ENCODE measurements around the gene NRF1. TPM values are rescaled to one million over a fixed set of nuclear protein-coding genes. Genes with fewer than 3 reads are reported as not detected.

Gene NRF1
- total and polyA plus RNA-seq, 2 of the 13 experiments (the other 11 are each of a cell fraction or from before 2014, with no cell fraction given), result 9.3 to 10.1 TPM

DNA sequence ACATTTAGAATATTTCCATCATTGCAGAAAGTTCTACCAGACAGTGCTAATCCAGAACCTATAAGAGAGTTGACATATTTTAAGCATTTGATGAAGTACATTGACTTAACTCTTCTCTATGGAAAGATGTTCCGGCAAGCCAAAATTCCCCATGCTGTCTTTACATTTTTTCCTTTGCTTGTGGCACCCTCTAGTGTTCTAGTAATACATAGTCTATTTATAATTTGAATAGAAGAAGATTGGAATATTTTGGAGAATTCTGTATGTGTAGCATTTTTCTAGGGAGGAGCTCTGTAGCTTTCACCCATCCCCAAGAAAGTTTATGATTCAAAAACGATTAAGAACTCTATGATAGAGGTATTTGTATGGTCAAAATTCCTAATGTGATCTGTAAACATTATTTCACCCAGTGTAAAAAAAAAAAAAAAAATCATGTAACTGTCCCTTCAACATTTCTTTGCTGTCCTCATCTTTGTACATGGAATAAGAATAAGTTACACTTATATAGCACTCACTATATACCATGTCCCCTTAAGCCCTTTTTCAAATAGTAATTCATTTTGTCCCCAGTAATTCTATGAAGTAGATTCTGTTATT lies 33.2 kb downstream of the NRF1 start (continued):
- TF ChIP-seq, protein P1, sequence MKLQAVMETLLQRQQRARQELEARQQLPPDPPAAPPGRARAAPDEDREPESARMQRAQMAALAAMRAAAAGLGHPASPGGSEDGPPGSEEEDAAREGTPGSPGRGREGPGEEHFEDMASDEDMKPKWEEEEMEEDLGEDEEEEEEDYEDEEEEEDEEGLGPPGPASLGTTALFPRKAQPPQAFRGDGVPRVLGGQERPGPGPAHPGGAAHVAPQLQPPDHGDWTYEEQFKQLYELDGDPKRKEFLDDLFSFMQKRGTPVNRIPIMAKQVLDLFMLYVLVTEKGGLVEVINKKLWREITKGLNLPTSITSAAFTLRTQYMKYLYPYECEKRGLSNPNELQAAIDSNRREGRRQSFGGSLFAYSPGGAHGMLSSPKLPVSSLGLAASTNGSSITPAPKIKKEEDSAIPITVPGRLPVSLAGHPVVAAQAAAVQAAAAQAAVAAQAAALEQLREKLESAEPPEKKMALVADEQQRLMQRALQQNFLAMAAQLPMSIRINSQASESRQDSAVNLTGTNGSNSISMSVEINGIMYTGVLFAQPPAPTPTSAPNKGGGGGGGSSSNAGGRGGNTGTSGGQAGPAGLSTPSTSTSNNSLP (IDR thresholded peaks at IDR 0.05; ENCODE audit: low read depth, low read length), result no peak
- TF ChIP-seq SPEN (CRISPR knock-in tag; IDR thresholded peaks at IDR 0.05; ENCODE audit: low read depth) (no peak), ZNF30 (CRISPR knock-in tag; IDR thresholded peaks at IDR 0.05) (no peak)

DNA sequence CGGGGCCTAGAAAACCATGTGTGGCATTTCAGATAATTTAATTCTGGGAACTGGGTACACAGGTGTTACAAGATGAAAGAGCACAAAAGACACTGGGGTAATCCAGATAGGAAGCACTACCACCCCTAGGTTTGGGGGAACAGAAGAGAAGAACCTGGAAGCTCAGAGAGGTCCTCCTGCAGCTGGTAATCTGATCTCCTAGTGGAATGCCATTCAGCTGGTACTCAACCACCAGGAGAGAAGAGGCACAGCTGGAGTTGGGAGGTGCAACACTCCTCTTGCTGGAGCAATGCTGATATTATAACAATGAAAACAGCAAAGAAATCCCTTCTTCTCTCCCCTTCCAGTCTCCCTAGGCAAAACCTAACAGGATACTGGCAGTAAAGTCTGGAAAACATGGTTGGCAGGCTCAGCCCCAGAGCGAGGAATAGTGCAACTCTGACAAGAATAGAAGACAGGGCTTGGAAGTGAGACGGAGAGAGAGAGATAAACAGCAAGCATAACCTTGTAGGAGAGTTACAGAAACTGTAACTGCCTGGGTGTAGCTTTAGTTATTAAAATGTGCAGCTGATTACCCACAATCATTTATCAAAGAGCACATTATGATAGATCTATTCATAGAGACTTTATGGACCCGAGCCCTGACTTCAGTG lies 35.0 kb downstream of the NRF1 start:
- H3K4me3 ChIP-seq (replicated peaks in 1 of 3; ENCODE audit: insufficient read depth in 1 of 3, low read depth in 2 of 3, low read length in 3 of 3), result no peak overlapping the region
- H3K36me3 ChIP-seq (replicated peaks in 1 of 2; ENCODE audit: control insufficient read depth in 1 of 2, insufficient read depth in 2 of 2, low read length in 2 of 2), result 0 out of 5 replicates have a peak, but pooled peaks cover 0 to 1% of the 10 kb centered on the region in 2 experiments
- no peak overlapping the region for H3K9ac ChIP-seq (ENCODE audit: insufficient read depth, low read depth, low read length)
- no peaks in the 10 kb centered on the region for H3K27me3 ChIP-seq (ENCODE audit: control insufficient read depth in 1 of 2, insufficient read depth in 2 of 2, low read length in 2 of 2)
- CTCF ChIA-PET (ENCODE audit: low intra/inter-chr PET ratio, low total read pairs), result no interaction called here
- H3K27ac ChIP-seq (ENCODE audit: extremely low read length, insufficient read depth, low read length), result no peak overlapping the region
- H3K4me1 ChIP-seq (ENCODE audit: insufficient read depth, low read length), result no peaks in the 10 kb centered on the region
- FAIRE-seq, result no peak
- BruUV-seq (replicated peaks), result no TSS peak
- DNase-seq (ENCODE audit: low spot score), result no peak
- no peaks in the 10 kb centered on the region for H4K20me1 ChIP-seq (ENCODE audit: insufficient read depth, low read length)
- in situ Hi-C loops (cut with HindIII; ENCODE audit: extremely low pct_ligation_motif_present, low pct_unique_long_range_greater_than_20kb), result loop anchor here (25.0 kb wide), 1 partner anchor 284 kb away; no protein-coding TSS in a partner anchor
- POLR2A ChIA-PET, result no interaction called here
- WGBS (ENCODE audit: low lambda C conversion rate), result 99% methylated on average over 4 of the region's 4 CpGs
- intact Hi-C loops (cut with micrococcal nuclease; ENCODE audit: unreplicated experiment), result loop anchor here (10.0 kb wide), 1 partner anchor 282 kb away; no protein-coding TSS in a partner anchor
- H2AFZ ChIP-seq (ENCODE audit: low read length), result no peak overlapping the region
- H3K9me3 ChIP-seq (ENCODE audit: low read length), result no peaks in the 10 kb centered on the region
- H3K4me2 ChIP-seq (ENCODE audit: low read depth, low read length), result no peak overlapping the region
- ATAC-seq, result no peak
- H3K79me2 ChIP-seq (ENCODE audit: insufficient read depth, low read length), result no peaks in the 10 kb centered on the region
- TF ChIP-seq ZNF251 (CRISPR knock-in tag; IDR thresholded peaks at IDR 0.05) (no peak), NFKBIZ (CRISPR knock-in tag; IDR thresholded peaks at IDR 0.05) (no peak), PLRG1 (conservative IDR thresholded peaks at IDR 0.05) (no peak), ZNF670 (CRISPR knock-in tag; IDR thresholded peaks at IDR 0.05; ENCODE audit: borderline replicate concordance) (no peak), KAT8 (CRISPR knock-in tag; IDR thresholded peaks at IDR 0.05) (no peak), PHB2 (IDR thresholded peaks at IDR 0.05; ENCODE audit: partially characterized antibody) (no peak), KLF9 (CRISPR knock-in tag; IDR thresholded peaks at IDR 0.05; ENCODE audit: low read depth) (no peak), ASH2L (IDR thresholded peaks at IDR 0.05; ENCODE audit: insufficient read length, low read depth, low read length) (no peak)
- TF ChIP-seq, protein P2, sequence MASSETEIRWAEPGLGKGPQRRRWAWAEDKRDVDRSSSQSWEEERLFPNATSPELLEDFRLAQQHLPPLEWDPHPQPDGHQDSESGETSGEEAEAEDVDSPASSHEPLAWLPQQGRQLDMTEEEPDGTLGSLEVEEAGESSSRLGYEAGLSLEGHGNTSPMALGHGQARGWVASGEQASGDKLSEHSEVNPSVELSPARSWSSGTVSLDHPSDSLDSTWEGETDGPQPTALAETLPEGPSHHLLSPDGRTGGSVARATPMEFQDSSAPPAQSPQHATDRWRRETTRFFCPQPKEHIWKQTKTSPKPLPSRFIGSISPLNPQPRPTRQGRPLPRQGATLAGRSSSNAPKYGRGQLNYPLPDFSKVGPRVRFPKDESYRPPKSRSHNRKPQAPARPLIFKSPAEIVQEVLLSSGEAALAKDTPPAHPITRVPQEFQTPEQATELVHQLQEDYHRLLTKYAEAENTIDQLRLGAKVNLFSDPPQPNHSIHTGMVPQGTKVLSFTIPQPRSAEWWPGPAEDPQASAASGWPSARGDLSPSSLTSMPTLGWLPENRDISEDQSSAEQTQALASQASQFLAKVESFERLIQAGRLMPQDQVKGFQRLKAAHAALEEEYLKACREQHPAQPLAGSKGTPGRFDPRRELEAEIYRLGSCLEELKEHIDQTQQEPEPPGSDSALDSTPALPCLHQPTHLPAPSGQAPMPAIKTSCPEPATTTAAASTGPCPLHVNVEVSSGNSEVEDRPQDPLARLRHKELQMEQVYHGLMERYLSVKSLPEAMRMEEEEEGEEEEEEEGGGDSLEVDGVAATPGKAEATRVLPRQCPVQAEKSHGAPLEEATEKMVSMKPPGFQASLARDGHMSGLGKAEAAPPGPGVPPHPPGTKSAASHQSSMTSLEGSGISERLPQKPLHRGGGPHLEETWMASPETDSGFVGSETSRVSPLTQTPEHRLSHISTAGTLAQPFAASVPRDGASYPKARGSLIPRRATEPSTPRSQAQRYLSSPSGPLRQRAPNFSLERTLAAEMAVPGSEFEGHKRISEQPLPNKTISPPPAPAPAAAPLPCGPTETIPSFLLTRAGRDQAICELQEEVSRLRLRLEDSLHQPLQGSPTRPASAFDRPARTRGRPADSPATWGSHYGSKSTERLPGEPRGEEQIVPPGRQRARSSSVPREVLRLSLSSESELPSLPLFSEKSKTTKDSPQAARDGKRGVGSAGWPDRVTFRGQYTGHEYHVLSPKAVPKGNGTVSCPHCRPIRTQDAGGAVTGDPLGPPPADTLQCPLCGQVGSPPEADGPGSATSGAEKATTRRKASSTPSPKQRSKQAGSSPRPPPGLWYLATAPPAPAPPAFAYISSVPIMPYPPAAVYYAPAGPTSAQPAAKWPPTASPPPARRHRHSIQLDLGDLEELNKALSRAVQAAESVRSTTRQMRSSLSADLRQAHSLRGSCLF (CRISPR knock-in tag; IDR thresholded peaks at IDR 0.05; ENCODE audit: borderline replicate concordance), result no peak
- TF ChIP-seq, protein P3, sequence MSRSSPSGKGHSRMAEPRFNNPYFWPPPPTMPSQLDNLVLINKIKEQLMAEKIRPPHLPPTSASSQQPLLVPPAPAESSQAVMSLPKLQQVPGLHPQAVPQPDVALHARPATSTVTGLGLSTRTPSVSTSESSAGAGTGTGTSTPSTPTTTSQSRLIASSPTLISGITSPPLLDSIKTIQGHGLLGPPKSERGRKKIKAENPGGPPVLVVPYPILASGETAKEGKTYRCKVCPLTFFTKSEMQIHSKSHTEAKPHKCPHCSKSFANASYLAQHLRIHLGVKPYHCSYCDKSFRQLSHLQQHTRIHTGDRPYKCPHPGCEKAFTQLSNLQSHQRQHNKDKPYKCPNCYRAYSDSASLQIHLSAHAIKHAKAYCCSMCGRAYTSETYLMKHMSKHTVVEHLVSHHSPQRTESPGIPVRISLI (CRISPR knock-in tag; IDR thresholded peaks at IDR 0.05; ENCODE audit: borderline replicate concordance), result no peak
- TF ChIP-seq, protein P4, sequence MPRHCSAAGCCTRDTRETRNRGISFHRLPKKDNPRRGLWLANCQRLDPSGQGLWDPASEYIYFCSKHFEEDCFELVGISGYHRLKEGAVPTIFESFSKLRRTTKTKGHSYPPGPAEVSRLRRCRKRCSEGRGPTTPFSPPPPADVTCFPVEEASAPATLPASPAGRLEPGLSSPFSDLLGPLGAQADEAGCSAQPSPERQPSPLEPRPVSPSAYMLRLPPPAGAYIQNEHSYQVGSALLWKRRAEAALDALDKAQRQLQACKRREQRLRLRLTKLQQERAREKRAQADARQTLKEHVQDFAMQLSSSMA (CRISPR knock-in tag; IDR thresholded peaks at IDR 0.05), result no peak
